Panc1 (cell line): Measurements from ENCODE around the gene FBXO31.

ENCODE experiments used
- CTCF ChIP-seq: fragments of 450-650 bp; IDR thresholded peaks from 2 replicates; pipeline ENCODE4 v1.5.1; 2017; ENCODE audit warnings: mild to moderate bottlenecking
- POLR2AphosphoS5 ChIP-seq: IDR thresholded peaks from 2 replicates; pipeline ENCODE4 v1.6.1; 2012; ENCODE audit warnings: mild to moderate bottlenecking, low read depth, low read length, moderate library complexity

DNA sequence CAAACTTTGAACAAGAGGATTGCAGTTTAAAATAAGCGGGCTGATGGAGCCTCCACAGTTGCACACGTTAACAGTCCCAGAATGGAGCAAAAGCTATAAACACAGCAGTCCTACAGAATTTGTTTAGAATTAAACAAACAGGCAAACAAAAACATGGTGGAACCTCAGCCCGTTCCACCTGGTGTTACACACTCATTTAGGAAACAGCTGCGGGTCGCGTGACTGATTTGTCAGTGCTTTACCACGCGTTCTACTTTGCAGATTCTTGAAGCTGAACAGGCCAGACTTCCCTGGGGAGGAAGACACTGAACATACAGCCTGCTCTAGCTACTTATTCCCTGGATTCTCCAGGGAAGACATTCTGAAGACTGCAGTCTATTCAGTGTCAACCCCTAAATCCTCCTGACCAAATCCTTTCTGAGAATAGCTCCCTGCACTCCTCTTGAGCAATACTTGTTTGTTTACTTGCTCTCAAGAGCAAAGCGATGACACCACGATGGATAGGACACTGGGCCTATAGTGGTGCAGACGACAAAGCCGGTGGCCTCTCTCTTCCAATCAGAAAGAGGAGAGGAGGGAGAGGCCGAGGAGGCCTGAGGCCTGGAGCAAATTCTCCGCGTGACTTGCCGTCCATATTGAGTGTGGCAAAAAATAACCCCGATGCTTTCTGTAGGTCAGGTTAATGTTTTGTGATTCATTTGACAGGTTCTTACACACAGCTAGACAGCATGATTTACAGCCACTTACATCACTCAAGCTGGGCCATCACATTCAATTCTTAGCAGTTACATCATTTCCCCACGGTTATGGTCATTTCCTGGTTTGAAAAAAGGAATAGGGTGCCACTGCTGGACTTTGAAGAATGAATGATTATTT, 4.6 kb upstream of the FBXO31 start:
- TF ChIP-seq CTCF (no peak), POLR2AphosphoS5 (peak; percentile 68; the same call in 1 of the 2 replicates)
